Measurements from ENCODE around the gene WASHC2A. TPM values are rescaled to one million over a fixed set of nuclear protein-coding genes. Genes with fewer than 3 reads are reported as not detected.
"Not testable (repeated sequence)": the region's sequence is repeated elsewhere in the genome, so short reads cannot be mapped to it uniquely, and the experiment has no call there.

Gene WASHC2A
- total RNA-seq, 1 experiment from 2014 or later: 28.2 TPM

DNA sequence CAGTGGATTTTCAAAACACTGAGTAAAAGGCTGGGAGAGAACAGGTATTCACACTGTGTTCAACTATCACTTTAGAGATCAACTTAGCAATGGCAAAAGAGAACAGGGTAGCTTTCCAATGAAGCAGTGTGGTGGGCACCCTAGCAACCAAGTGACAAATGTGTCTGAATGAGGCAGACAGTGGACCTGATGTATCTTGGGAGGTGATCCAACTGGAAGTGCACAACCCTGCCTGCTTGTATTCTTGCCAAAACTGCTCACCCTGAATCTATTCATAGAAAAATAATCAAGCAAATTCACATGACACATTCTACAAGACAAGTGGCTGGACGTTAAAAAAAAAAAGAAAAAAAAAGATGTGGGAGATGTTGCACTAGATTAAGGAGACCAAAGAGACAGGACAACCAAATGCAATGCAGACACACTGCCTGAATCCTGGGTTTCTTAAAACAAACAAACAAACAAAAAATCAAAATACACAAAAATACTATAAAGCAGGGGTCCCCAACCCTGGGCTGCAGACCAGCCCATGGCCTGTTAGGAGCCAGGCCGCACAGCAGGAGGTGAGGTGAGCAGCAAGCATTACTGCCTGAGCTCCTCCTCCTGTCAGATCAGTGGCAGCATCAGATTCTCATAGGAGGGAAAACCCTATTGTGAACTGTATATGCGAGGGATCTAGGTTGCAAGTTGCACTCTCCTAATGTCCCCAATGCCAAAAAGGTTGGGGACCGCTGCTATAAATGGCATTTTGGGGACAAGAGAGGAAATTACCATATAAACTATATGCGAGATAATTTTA, 12.1 kb upstream of the WASHC2A start:
- in situ Hi-C loops (cut with HindIII; ENCODE audit: low pct_unique_long_range_greater_than_20kb, low sequenced_read_pairs); DNase-seq (ENCODE audit: low read depth, low spot score): not testable (repeated sequence)

DNA sequence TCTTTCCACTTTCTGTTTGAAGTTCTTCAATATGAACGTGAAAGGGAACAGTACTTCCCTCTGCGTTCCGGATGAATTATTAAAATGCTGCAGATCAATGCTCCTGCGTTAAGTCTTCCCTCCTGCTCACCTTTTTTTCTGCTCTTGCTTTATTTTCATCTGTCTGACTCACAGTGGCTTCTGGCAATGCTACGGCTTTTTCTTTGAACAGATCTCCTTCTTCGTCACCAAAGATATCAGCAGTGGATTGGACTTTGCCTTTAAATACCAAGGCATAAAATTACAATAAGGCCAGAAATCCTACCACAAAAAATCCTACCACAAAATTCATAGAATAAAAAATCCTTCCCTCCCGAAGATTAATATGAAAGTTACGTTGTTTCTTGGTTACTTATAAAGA, 11.1 kb upstream of the WASHC2A start:
- DNase-seq (ENCODE audit: low read depth, low spot score); in situ Hi-C loops (cut with HindIII; ENCODE audit: low pct_unique_long_range_greater_than_20kb, low sequenced_read_pairs): not testable (repeated sequence)

GRCh38 chr10:50058727-50059126, 9.0 kb upstream of the WASHC2A start:
- in situ Hi-C loops (cut with HindIII; ENCODE audit: low pct_unique_long_range_greater_than_20kb, low sequenced_read_pairs); DNase-seq (ENCODE audit: low read depth, low spot score): not testable (repeated sequence)

GRCh38 chr10:50059946-50060345, 7.8 kb upstream of the WASHC2A start:
- in situ Hi-C loops (cut with HindIII; ENCODE audit: low pct_unique_long_range_greater_than_20kb, low sequenced_read_pairs); DNase-seq (ENCODE audit: low read depth, low spot score): not testable (repeated sequence)

GRCh38 chr10:50061548-50061947, 6.2 kb upstream of the WASHC2A start:
- in situ Hi-C loops (cut with HindIII; ENCODE audit: low pct_unique_long_range_greater_than_20kb, low sequenced_read_pairs): not testable (repeated sequence)

GRCh38 chr10:50063100-50063499, 4.7 kb upstream of the WASHC2A start:
- in situ Hi-C loops (cut with HindIII; ENCODE audit: low pct_unique_long_range_greater_than_20kb, low sequenced_read_pairs): no loop called here
- no peak for DNase-seq (ENCODE audit: low read depth, low spot score)

More at GRCh38 chr10:50061548-50061947, 6.2 kb upstream of the WASHC2A start:
- not testable (repeated sequence) for DNase-seq (ENCODE audit: low read depth, low spot score)

- in situ Hi-C loops (cut with HindIII; ENCODE audit: low pct_unique_long_range_greater_than_20kb, low sequenced_read_pairs); DNase-seq (ENCODE audit: low read depth, low spot score): not testable (repeated sequence)
Observed at GRCh38 chr10:50068352-50068659, 552 bp downstream of the WASHC2A start.

GRCh38 chr10:50075139-50075538, 7.4 kb downstream of the WASHC2A start:
- in situ Hi-C loops (cut with HindIII; ENCODE audit: low pct_unique_long_range_greater_than_20kb, low sequenced_read_pairs); DNase-seq (ENCODE audit: low read depth, low spot score): not testable (repeated sequence)

DNA sequence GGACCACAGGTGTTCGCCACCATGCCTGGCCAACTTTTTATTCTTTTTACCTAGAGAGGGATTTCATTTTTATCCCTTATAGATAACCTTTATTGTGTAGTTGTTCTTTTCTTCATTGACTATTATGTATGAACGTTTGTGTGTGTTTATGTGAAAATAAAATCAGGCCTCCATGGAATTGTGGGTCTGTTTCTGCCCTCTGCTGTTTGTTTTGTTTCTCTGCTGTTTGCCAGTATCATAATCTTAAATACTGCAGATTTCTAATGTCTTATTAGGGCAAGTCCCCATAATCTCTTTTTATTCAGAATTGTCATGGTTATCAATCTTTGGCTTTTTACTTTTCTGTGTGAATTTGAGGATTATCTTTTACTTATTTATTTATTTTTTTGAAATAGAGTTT, 7.8 kb downstream of the WASHC2A start:
- DNase-seq (ENCODE audit: low read depth, low spot score); in situ Hi-C loops (cut with HindIII; ENCODE audit: low pct_unique_long_range_greater_than_20kb, low sequenced_read_pairs): not testable (repeated sequence)

GRCh38 chr10:50091304-50091703, 23.6 kb downstream of the WASHC2A start:
- DNase-seq (ENCODE audit: low read depth, low spot score); in situ Hi-C loops (cut with HindIII; ENCODE audit: low pct_unique_long_range_greater_than_20kb, low sequenced_read_pairs): not testable (repeated sequence)

DNA sequence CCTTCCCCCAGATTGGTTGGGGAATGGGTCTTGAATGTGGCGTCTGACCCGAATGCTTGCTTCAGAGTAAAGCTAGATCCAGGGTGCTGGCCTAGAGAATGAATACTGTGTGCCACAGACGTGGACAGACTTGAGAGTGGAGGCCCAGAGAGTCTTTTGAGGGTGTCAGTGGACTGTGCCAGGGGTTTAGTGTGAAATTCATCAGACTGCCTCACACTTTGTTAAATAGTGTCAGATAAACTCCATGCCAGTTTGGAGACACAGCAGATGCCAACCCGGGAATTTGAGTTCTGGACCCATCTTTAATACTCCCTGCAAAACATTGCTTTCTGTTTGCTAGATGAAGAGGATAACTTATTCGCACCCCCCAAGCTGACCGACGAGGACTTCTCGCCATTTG, 25.2 kb downstream of the WASHC2A start:
- in situ Hi-C loops (cut with HindIII; ENCODE audit: low pct_unique_long_range_greater_than_20kb, low sequenced_read_pairs); DNase-seq (ENCODE audit: low read depth, low spot score): not testable (repeated sequence)

GRCh38 chr10:50094630-50095029, 26.9 kb downstream of the WASHC2A start:
- in situ Hi-C loops (cut with HindIII; ENCODE audit: low pct_unique_long_range_greater_than_20kb, low sequenced_read_pairs); DNase-seq (ENCODE audit: low read depth, low spot score): not testable (repeated sequence)

DNA sequence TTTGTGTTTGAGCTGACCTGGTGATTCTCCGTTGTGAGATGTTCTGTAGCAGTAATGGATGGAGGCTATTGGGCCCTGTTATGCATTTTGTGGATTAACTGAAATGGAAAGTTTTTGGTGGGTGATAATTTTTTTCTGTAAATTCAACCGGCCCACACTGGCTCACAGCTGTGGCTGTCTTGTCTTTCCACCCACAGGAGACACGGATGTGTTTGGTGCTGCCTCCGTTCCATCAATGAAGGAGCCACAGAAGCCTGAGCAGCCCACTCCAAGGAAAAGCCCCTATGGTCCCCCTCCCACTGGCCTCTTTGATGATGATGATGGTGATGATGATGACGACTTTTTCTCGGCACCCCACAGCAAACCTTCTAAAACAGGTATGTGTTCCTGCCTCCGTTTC, 27.6 kb downstream of the WASHC2A start:
- DNase-seq (ENCODE audit: low read depth, low spot score); in situ Hi-C loops (cut with HindIII; ENCODE audit: low pct_unique_long_range_greater_than_20kb, low sequenced_read_pairs): not testable (repeated sequence)

- in situ Hi-C loops (cut with HindIII; ENCODE audit: low pct_unique_long_range_greater_than_20kb, low sequenced_read_pairs): not testable (repeated sequence)
Observed at GRCh38 chr10:50096722-50097121, 29.0 kb downstream of the WASHC2A start.

DNA sequence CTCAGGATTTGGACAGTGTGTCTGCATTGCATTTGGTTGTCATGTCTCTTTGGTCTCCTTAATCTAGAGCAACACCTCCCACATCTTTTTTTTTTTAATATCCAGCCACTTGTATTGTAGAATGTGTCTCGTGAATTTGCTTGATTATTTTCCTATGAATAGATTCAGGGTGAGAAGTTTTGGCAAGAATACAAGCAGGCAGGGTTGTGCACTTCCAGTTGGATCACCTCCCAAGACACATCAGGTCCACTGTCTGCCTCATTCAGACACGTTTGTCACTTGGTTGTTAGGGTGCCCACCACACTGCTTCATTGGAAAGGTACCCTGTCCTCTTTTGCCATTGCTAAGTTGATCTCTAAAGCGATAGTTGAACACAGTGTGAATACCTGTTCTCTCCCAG, 30.9 kb downstream of the WASHC2A start:
- in situ Hi-C loops (cut with HindIII; ENCODE audit: low pct_unique_long_range_greater_than_20kb, low sequenced_read_pairs); DNase-seq (ENCODE audit: low read depth, low spot score): not testable (repeated sequence)

More at GRCh38 chr10:50096722-50097121, 29.0 kb downstream of the WASHC2A start:
- not testable (repeated sequence) for DNase-seq (ENCODE audit: low read depth, low spot score)

DNA sequence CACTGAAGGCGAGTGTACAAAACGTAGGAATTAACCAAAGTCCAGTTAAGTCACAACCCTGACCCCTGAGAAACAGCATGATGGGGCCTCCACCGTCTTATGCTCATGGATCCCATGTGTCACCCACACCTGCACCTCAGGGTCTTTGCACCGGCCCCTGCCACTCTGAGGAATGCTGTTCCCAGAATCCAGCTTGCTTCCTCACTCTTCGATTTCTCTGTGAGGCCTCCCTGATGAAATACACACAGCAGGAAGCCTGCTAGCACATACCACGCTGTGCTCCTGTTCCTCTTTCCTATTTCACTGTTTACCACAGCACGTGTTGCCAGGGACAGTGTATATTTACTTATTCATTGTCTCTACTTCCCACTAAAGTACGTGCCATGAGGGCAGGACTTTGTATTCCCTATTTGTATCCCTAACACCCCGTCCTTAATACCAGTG, 33.4 kb downstream of the WASHC2A start:
- in situ Hi-C loops (cut with HindIII; ENCODE audit: low pct_unique_long_range_greater_than_20kb, low sequenced_read_pairs): not testable (repeated sequence)

GRCh38 chr10:50101747-50102146, 34.0 kb downstream of the WASHC2A start:
- in situ Hi-C loops (cut with HindIII; ENCODE audit: low pct_unique_long_range_greater_than_20kb, low sequenced_read_pairs); DNase-seq (ENCODE audit: low read depth, low spot score): not testable (repeated sequence)

More for the DNA sequence above, 33.4 kb downstream of the WASHC2A start:
- DNase-seq (ENCODE audit: low read depth, low spot score): not testable (repeated sequence)

DNA sequence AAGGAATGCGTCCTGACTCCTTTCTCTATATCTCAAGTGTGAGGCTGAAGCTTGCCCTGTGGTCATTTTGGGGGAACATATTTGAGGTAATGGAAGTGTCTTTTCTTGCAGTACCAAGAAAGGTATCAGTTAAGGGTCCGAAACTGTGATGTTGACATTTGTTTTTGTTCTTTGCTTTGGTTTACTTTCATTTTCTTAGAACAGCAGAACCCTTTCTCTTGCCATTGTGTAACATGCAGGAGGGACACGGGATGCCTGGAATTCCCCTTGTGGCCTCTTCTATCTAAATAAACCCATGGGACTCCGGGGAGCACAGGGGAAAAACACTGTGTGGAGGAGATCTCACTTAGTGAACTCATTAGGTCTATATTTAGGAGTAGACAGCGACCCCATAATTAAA, 34.5 kb downstream of the WASHC2A start:
- in situ Hi-C loops (cut with HindIII; ENCODE audit: low pct_unique_long_range_greater_than_20kb, low sequenced_read_pairs); DNase-seq (ENCODE audit: low read depth, low spot score): not testable (repeated sequence)

All from SK-MEL-5 (cell line).